GF-D8 (cell line): ENCODE results near the gene DOCK2.
"Not testable (repeated sequence)": the region's sequence is repeated elsewhere in the genome, so short reads cannot be mapped to it uniquely, and the experiment has no call there.

Experiments
- DNase-seq: peaks from one replicate; lab custom pipeline; 2025; lab: John Stamatoyannopoulos, UW

DOCK2 gene

DNA sequence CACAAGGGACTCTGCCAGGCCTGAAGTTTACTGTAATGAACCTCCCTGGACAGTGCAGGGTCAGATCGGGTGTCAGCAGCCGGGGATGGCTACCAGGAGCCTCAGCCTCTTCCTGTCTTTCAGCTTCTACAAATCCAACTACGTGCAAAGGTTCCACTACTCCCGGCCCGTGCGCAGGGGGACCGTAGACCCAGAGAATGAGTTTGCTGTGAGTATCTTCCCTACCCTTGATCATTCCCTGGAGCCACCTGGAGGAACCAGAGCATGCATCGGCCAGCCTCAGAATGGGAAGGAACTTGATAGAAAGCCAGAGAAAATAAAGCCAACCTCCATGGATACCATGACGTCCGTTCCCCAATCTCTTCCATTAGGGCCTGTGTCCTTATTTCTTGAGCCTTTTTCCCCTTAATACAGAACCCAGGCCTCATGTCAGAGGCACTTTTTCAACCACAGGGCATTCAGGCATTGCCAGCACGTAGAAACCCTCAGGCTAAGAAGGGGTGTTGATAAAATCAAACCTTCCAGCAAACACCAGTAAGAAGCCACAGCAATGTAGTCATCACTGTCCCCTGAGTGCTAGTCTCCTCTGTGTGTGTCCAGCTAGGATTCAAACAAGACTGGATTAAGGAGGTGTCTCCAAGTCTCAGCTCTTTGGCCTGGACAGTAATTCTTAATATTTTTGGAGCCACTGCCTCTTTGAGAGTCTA, 419.6 kb downstream of the DOCK2 start:
- no peak for DNase-seq

DNA sequence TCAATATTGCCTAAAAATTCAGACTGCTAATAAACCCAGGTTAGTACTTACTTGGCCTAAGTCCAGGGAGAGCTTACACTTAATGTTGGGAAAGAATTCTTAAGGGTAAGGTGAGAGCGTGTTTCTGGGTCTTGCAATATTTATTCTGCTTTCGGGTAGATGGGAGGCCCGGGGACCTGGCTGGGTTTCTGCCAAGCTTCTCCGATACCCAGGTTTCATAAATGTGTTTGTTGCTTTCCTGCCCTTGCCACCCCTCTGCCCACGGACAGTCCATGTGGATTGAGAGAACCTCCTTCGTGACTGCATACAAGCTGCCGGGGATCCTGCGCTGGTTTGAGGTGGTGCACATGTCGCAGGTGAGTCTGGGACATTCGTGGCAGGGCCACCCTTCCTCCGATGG, 420.2 kb downstream of the DOCK2 start:
- DNase-seq = no peak

DNA sequence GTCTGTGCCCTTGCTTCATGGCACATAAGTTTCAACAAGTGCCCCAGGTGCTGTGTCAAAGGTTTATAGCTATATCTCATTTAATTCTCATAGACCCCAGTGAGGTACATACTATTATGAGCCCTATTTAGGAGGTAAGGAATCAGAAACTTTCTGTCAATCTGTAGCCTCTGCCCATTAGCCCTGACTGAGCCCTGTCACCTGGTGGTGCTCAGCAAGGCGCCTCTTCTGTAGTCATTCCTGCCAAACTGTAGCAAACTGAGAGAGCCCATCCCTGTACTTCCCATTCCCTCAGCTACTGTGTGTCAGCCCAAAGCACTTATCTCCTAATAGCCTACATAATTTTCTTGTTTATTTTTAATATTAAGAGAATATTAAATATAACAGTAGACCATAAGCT, 422.1 kb downstream of the DOCK2 start:
- DNase-seq = no peak

DNA sequence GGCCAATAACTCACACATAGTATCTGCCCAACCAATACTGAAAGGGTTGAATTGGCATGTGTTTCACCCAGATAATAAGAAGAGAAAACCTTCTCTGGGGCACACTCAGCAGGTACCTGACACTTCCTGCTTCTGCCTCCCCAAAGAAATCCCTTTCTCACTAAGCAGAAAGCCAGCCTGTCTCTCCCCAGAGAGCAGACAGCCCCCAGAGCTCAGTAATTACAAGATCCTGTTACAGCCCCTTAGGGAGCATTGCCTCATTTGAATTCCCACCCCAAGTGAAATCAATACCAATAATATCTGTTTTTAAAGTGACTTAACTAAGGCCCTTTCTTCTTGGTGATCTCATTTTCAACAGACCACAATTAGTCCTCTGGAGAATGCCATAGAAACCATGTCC, 430.1 kb downstream of the DOCK2 start:
- no peak for DNase-seq

DNA sequence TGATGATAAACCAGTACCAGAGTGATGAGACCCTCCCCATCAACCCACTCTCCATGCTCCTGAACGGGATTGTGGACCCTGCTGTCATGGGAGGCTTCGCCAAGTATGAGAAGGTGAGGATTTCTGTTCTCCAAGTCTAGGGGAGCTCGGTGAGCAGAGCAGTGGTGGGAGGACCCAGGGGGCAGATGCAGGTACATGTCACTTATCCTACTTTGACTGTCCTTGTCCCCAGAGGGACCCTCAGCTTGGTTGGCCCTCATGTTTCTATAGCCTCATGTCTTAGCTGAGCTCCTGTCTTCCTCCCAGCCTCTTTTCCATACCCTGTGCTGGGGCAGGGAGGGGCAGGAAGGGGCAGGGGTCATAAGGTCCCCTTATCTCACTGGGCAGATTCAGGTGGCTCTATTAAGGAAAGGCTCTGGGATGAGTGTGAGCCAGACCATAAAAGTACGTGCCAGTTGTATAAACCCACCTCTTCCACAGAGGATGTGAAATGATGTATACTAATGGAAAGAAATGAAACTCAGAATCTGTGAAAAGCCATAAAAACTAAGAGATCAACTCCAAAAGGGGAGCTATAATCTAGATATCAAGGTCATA, 430.6 kb downstream of the DOCK2 start:
- DNase-seq = no peak

DNA sequence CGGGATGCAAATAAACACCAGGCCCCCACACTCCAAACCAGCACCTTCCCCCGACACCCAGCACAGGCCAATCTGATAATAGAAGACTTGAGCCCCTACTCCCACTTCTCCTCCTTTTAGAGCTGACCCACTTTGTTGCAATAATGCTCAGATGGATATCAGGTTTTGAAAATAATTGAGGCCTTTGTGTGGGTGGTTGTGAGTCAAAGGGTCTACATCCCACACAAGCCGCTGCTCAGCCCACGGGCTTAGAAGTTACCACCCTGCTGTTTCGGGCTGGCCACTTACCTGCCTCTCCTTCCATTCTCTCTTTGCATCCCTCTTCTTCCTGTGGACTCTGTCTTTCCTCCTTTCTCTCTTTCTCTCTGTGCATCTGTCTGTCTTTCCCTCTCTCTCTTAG, 432.4 kb downstream of the DOCK2 start:
- no peak for DNase-seq

DNA sequence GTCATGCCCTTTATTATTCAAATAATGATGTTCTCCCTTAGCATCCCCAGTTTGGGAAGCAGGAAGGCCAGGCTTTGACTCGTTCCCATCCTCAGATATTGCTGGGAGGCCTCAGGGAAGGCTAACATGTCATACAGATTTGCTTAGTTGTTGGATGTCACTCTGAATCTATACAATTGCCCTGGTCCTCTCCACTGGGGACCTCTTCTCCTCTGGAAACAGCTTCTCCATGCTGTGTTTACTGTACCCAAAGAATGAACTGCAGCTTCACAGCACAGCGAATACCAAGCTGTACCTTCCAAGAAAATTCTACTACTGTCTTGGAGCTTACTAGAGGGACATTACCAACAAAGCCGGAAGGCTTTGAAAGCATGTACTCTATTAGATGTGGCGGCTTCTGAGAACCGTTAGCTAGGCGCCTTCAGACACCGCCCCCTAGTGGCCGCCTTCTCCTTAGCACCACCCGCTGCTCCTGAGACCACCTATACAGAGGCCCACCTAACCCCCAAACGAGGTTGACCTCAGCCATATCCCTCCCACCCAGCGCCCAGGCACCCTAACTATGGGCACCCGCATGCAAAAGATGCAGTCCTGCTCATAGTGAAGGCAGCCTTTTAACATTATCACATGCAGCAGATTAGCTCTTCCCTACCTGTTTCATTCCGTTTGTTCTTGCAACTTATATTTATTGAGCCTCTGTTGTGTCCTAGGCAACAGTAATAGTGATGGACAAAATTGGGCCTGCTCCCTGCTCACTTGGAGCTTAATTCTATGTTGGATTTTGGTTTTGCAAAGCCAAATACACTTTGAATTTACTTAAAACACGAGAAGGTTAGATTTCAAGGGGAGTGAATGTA, 433.7 kb downstream of the DOCK2 start:
- DNase-seq = no peak

DNA sequence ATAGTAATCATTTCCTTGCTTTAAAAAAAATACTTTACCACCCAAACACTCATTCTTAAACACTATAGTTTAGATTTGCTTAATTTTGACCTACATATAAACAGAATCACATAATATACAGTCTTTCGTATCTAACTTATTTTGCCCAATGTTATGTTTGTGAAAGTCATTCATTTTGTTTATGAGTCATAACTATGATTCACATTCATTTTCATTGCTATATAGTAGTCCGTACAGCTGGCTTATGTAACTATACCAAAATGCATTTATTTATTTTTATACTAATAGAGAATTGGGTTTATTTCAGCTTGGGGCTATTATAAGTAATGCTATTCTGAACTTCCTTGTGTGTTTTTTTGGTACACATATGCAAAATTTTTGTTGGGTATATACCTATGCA, 434.7 kb downstream of the DOCK2 start:
- DNase-seq = no peak

DNA sequence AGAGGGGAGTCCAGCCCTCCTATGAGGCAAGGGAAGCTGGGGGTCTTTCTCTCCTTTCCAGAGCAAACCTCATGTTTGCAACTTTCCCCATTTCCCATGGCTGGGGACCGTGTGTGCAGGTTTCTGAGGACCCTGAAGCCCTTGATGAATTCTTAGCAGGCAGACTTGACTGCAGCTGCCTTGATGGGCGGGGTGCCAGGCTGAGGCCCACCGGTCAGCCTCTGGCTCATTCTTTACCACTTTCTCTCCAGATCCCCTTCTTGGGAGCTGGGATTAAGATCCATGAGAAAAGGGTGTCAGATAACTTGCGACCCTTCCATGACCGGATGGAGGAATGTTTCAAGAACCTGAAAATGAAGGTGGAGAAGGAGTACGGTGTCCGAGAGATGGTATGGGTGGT, 438.6 kb downstream of the DOCK2 start:
- DNase-seq = no peak

DNA sequence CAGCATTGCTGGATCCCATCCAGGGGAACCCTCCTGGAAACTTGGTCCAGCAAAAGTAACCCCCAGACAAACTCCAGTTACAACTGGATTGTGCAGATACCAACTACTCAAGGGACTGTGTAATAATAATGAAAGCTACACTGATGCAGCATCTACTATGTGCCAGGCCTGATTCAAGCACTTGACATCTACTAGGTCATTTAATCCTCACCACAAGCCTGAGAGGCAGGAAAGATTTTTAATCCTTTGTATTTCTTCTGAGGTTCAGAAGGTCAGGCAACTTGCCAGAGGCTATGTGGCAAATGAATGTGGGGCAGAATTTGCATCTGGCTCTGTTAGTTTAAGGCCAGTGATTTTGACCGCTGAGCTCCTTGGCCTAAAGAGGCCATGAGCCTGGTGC, 439.1 kb downstream of the DOCK2 start:
- no peak for DNase-seq

DNA sequence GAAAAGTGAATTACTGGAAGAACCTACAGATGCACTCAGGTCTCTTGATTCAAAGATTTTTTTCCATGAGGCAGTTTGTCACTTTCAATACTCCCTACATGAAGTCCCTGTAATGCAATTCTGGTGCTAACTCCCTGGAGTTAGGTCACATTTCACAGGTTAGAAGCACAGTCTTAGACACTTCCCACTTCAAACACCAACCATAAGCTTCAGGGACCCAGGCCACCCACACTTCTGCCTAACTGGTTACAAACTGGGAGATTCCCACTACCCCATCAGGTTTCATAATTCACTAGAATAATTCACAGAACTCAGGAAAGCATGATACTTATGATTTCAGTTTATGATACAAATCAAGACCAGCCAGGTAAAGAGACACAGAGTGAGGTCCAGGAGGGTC, 439.7 kb downstream of the DOCK2 start:
- DNase-seq = no peak

DNA sequence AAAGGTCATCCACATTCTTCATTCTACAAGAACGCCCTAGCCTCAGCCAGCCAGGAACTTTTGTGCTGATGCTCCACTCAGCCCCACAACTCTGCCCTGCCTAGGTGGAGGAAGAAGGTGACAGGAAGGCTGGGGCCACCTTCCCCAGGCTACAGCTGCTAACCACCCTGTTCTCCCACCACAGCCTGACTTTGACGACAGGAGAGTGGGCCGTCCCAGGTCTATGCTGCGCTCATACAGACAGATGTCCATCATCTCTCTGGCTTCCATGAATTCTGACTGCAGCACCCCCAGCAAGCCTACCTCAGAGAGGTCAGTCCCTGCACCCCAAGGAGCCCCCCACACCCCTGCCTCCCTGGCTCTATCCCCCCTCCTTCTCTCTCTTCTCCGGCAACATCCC, 440.5 kb downstream of the DOCK2 start:
- no peak for DNase-seq

DNA sequence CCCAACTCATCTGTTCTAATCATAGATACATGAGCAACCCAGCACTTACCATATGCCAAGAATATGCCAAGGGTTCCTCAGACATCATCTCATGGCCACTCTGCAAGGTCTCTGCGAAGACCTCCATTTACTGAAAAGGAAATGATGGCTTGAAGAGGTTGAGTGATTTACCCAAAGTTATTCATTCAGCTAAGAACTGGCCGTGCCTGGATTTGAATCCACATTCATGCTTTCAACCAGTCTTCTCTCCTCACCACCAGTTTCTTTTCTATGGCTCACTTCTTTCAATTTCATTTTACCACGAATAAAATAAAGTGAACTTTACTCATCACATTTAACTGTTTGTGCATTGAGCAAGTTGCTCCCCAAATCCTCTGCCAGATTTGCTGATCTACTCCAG, 441.4 kb downstream of the DOCK2 start:
- DNase-seq = no peak

DNA sequence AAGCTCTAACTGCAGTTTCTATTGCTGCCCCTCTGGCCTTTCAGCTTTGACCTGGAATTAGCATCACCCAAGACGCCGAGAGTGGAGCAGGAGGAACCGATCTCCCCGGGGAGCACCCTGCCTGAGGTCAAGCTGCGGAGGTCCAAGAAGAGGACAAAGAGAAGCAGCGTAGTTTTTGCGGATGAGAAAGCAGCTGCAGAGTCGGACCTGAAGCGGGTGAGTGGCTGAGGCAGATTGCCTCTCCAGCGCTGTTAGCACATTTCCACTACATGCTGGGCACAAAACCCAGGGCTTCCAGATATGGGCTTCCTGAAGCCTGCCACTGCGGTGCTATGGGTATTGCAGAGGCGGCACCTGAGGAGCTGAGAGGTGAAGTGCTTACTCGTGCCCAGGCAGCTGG, 441.9 kb downstream of the DOCK2 start:
- no peak for DNase-seq

DNA sequence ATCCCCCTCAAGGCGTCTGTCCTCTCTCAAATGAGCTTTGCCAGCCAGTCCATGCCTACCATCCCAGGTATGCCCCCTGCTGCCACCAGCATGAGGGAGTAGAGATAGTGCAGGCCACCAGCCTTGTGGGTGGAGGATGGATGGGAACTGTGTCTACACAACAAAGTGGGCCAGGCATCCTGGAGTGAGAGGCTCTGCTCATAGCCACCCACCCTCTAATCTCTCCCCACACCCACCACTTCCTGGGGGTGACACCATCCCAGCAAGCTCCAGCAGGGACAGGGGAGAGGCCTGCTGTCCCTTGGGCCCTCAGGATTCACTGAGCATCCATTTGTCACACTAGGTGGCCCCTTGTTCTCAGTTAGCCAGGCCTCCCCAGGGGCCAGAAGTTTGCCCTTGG, 443.1 kb downstream of the DOCK2 start:
- no peak for DNase-seq

DNA sequence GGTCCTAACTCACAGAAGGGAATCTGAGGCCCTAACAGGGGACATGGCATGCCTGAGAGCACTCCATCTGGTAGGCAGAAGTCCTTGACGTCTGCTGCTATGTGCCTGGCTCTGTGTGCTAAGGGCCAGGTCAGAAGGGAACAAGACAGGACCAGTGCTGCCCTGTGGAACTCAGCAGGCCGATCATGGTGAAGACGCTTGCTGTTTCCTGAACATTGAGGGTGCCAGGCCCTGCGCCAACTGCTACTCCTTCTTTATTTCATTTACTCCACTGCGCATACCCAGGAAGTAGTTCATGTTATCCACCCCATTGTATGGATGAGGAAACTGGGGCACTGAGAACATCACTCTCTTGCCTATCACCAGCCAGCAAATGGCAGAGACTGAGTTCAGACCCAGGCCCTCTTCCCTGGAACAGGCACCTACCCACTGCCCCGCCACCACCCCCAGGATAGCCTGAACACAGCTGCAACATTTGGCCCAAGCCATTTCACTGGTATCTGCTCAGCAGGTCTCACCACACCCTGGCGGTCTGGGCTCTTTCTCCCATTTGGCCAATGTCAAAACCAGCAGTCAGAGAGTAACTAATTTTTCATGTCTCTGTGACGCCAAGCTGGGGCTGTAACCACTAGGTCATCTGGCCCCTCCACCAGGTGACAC, 443.8 kb downstream of the DOCK2 start:
- no peak for DNase-seq

DNA sequence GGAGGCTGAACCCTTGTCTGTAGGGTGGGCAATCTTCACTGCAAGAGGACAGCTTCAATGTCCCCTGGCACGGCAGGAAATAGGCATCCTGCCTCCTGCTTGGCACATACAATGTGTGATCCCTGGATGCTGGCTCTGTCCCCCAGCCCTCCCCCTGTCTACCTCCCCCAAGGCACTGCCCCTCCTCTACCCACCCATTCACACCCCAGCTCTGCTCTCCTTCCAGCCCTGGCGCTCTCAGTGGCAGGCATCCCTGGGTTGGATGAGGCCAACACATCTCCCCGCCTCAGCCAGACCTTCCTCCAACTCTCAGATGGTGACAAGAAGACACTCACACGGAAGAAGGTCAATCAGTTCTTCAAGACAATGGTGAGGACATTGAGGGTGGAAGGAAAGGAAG, 444.5 kb downstream of the DOCK2 start:
- no peak for DNase-seq

DNA sequence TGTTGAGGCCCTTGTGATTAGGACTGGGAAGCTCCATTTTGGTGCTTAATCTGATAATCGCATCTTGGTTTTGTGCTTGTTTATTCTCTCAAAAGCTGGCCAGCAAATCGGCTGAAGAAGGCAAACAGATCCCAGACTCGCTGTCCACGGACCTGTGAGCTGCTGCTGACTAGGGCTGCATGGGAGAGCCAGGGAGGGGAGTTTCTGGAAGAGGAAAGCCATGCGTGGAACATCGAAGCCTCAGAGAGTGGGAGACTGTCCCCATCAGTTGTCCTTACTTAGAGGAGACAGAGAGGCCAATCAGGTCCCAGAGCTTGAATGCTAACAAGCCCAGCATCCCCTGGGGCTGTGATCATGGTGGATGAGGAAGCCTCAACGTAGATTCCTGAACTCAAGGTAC, 445.6 kb downstream of the DOCK2 start:
- no peak for DNase-seq

DNA sequence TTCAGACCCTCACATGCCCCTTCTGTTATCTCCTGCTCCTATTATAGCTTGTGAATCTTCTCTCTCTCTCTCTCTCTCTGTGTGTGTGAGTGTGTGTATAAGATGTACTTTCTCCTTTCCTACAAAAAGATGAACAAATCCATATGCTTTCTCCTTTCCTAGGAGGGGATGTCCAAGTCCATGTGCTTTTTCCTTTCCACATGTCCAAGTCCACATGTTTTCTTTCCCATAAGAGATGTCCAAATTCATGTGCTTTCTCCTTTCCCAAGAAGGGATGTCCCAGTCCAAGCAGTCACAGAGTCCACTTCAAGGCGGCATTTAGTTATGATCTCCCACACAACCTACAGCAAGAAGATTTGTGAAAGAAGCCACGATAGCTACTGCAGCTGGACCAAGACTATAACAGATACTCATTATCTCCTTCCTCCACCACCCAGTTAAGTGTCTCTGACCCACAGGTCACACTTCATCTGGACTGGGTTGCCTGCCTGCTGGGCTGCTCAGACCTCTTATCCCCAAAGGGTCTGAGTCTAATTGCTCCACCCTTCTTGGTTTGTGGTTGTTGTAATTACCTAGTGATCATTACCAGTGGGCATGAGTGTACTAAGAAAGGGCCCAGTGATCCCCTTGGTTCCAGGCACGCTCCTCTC, 450.2 kb downstream of the DOCK2 start:
- DNase-seq = no peak

DNA sequence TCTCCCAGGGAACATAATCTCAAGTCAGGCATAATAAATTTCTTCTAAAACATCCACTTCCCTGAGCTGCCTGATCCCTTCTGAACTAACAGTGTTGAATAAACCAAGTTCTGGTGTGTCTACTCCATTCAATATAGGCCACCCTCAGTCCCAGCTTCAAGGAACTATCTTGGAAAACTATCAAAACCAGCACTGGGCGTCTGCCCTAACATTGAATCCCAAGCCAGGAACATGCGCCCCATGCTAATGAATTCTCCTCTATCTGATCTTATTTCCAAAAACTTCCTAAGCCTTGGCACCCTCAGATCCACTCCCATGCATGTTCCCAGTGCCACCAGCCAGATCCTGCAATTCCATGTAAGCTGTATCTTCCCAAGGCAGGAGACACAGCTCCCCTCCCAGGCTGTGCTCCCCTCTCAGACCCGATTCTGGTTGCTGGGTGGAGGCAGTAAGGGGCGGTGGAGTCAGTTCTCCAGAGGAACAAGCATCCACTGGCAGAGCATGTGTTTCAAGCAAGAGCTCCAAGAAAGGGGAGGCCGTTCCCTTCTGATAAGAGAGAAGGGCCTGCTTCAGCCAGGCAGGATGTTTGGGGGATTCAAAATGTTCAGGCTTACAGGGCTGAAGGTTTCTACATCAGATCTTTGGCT, 455.5 kb downstream of the DOCK2 start:
- no peak for DNase-seq

DNA sequence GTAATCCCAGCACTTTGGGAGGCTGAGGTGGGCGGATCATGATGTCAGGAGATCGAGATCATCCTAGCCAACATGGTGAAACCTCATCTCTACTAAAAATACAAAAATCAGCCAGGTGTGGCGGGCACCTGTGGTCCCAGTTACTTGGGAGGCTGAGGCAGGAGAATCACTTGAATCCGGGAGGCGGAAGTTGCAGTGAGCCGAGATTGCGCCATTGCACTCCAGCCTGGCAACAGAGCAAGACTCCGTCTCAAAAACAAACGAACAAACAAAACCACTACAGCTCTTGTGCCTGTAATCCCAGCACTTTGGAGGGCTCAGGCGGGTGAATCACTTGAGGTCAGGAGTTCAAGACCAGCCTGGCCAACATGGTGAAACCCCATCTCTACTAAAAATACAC, 457.3 kb downstream of the DOCK2 start:
- not testable (repeated sequence) for DNase-seq

DNA sequence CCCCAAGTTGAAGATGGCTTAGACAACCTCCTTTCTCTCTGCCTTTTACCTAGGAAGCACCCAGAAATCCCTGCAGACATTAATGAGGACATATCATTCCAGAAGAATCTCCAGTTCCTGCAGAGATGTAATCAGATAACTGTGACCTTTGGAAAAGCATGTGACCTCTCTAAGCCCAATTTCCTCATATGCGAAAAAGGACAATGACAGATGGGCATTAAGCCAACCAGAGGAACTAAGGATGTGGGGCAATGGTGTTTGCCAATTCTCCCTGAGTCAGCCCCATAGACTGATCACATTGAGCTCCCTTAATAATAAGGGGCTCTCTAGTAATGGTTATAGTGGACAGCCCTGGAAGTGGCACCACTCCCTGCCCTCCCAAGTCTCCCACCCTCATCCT, 458.6 kb downstream of the DOCK2 start:
- DNase-seq = peak; percentile 9
